Choroid plexus epithelial cell (primary cell): ENCODE results near the gene FBXO34.
A peak's percentile ranks its signal among the peaks of the same experiment; 100 is the strongest.

Experiments
- DNase-seq: peaks from one replicate; pipeline ENCODE4 v3.0.0-alpha.2; 2010; ENCODE audit warnings: low read depth
- H3K4me3 ChIP-seq: 2 replicates; pipeline ENCODE4 v1.5.1; 2011; ENCODE audit warnings: low read depth, mild to moderate bottlenecking, control low read depth, low read length, moderate library complexity
- CTCF ChIP-seq: conservative IDR thresholded peaks from 2 replicates; pipeline ENCODE4 v1.5.1; 2011; ENCODE audit warnings: low read depth, mild to moderate bottlenecking, control low read depth, inconsistent platforms, low read length, moderate library complexity

The FBXO34 gene

DNA sequence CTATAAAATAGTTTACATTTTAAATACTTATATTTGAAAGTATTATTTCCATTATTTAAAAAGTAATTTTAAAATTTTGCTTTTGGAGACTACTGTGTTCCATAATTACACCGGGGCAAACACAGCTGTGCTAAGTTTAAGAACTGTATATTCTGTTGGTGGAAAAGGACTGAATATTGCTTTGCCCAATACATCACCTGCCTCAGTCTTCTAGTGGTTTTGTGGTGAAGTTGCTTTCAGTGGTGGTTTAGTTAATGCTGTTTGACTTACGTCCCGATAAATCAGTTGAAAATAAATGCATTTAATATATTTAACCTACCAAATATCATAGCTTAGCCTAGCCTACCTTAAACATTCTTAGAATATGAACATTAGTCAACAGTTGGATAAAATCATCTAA is 23.4 kb downstream of the FBXO34 start:
- no peak for TF ChIP-seq CTCF
- no peak overlapping the region for H3K4me3 ChIP-seq
- no peak for DNase-seq

GRCh38 chr14:55297611-55298499 is 26.6 kb downstream of the FBXO34 start:
- TF ChIP-seq CTCF, result peak; percentile 17
- no peak for DNase-seq
- peak overlapping the region; percentile 39 for H3K4me3 ChIP-seq

DNA sequence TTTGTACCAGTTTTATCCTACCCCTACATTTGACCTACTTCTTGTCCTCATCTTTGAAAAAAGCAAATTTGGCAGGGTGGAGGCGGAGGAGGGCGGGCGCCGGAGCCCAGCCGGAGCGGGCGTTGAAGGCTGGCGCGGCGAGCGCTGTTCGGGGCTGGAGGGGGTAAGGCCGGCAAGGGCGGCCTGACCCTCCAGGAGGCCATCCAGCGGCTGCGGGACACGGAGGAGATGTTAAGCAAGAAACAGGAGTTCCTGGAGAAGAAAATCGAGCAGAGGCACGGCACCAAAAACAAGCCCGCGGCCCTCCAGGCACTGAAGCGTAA is 27.2 kb downstream of the FBXO34 start:
- no peak for TF ChIP-seq CTCF
- no peak overlapping the region for H3K4me3 ChIP-seq
- DNase-seq, result no peak

- TF ChIP-seq CTCF, result no peak
- peak; percentile 70 for DNase-seq
- H3K4me3 ChIP-seq, result no peak overlapping the region
These were observed 30.4 kb downstream of the FBXO34 start for GRCh38 chr14:55301437-55302121.

GRCh38 chr14:55302367-55303124 is 31.3 kb downstream of the FBXO34 start:
- no peak for DNase-seq
- H3K4me3 ChIP-seq, result no peak overlapping the region
- TF ChIP-seq CTCF, result no peak

DNA sequence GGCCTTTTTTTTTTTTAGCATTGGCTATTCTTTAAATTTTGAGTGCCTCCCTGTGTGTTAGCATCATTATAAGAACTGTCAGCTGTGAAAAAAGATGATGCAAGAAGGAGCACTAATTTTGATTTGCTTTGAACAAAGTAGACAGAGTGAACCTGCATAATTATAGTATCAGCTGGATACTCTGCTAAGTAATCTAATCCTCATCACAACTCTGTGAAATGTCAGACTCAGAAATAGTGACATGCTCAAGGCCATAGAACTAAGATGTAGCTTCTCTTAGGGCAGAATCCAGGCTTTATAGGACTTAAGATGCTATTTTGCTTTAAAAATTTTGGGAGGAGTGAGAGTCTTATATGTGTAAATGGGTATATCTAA is 31.9 kb downstream of the FBXO34 start:
- no peak overlapping the region for H3K4me3 ChIP-seq
- no peak for TF ChIP-seq CTCF
- DNase-seq, result no peak
